Fibroblast of lung (primary cell): ENCODE measurements around the gene CIAPIN1. TPM values are rescaled to one million over a fixed set of nuclear protein-coding genes. Genes with fewer than 3 reads are reported as not detected.
A peak's percentile ranks its signal among the peaks of the same experiment; 100 is the strongest.

Source experiments
- DNase-seq, 2 donors: peaks; one replicate each; pipeline versions ENCODE4 v3.0.0 to v3.0.0-alpha.2; 2010; ENCODE audit warnings: low read depth in 2 of 2
- H2AFZ ChIP-seq: 2 replicates; pipeline ENCODE4 v1.5.1; 2012; ENCODE audit warnings: low read length, control low read depth, inconsistent platforms
- H3K27ac ChIP-seq: 2 replicates; pipeline ENCODE4 v1.5.1; 2011; ENCODE audit warnings: low read length, control low read depth; ENCODE audit not compliant: insufficient read depth
- H3K27me3 ChIP-seq: 2 replicates; pipeline ENCODE4 v1.5.1; 2011; ENCODE audit warnings: mild to moderate bottlenecking, low read length; ENCODE audit not compliant: control insufficient read depth, insufficient read depth
- H3K36me3 ChIP-seq: 2 replicates; pipeline ENCODE4 v1.5.1; 2011; ENCODE audit warnings: low read length; ENCODE audit not compliant: control insufficient read depth, insufficient read depth
- H3K4me1 ChIP-seq: 2 replicates; pipeline ENCODE4 v1.5.1; 2011; ENCODE audit warnings: low read length; ENCODE audit not compliant: control insufficient read depth, insufficient read depth; ENCODE audit errors: extremely low read depth
- H3K4me2 ChIP-seq: 2 replicates; pipeline ENCODE4 v1.5.1; 2011; ENCODE audit warnings: low read length, control low read depth; ENCODE audit not compliant: insufficient read depth; ENCODE audit errors: extremely low read depth
- H3K4me3 ChIP-seq, 4 experiments: fragments of 200-600 bp in 1 of 4; sonication (generic) in 1 of 4; replicated peaks in 1 of 4; 2 replicates each; pipeline ENCODE4 v1.5.1; 2011 to 2016; ENCODE audit warnings: low read length in 4 of 4, low read depth in 3 of 4, mild to moderate bottlenecking in 3 of 4, control low read depth in 2 of 4, inconsistent platforms in 1 of 4, mixed read lengths in 1 of 4; ENCODE audit not compliant: insufficient read depth in 1 of 4; ENCODE audit errors: control extremely low read depth in 1 of 4
- H3K79me2 ChIP-seq: 2 replicates; pipeline ENCODE4 v1.5.1; 2012; ENCODE audit warnings: mild to moderate bottlenecking, low read length, inconsistent platforms; ENCODE audit not compliant: control insufficient read depth, insufficient read depth
- H3K9ac ChIP-seq: 2 replicates; pipeline ENCODE4 v1.5.1; 2011; ENCODE audit warnings: mild to moderate bottlenecking, low read length, control low read depth; ENCODE audit not compliant: insufficient read depth
- H3K9me3 ChIP-seq: 2 replicates; pipeline ENCODE4 v1.5.1; 2012; ENCODE audit warnings: low read depth, low read length; ENCODE audit not compliant: control insufficient read depth, insufficient read depth
- H4K20me1 ChIP-seq: 2 replicates; pipeline ENCODE4 v1.5.1; 2011; ENCODE audit warnings: low read length; ENCODE audit not compliant: control insufficient read depth, insufficient read depth; ENCODE audit errors: extremely low read depth
- CTCF ChIP-seq, 2 donors: IDR thresholded peaks in 1 of 2; conservative IDR thresholded peaks in 1 of 2; 1 replicate in 1 of 2; 2 replicates in 1 of 2; pipeline ENCODE4 v1.5.1; 2011 to 2012; ENCODE audit warnings: low read length in 2 of 2, control low read depth in 1 of 2, inconsistent platforms in 1 of 2, low read depth in 1 of 2, mild to moderate bottlenecking in 1 of 2
- EZH2 ChIP-seq: IDR thresholded peaks from 2 replicates; pipeline ENCODE4 v1.5.1; 2012; ENCODE audit warnings: low read length, control low read depth, mild to moderate bottlenecking; ENCODE audit errors: missing control alignments
- polyA plus RNA-seq, 2 donors: library from polyadenylated mRNA; depleted of rRNA in 1 of 2; stranded (reverse) in 1 of 2; unstranded in 1 of 2; fragments of >200 nt; gene quantifications; 2 replicates each; pipeline ENCODE4 v1.2.1, GENCODE V29; 2011 to 2012; ENCODE audit warnings: missing spikeins in 1 of 2
- total RNA-seq: library from RNA; depleted of rRNA; stranded (reverse); fragments of >200 nt; gene quantifications from 2 replicates; pipeline ENCODE4 v1.2.1, GENCODE V29; 2014

CIAPIN1 gene
- total and polyA plus RNA-seq, 2 donors (not counting 1 experiment from before 2014, with no cell fraction given) = 38.3 to 40.2 TPM

DNA sequence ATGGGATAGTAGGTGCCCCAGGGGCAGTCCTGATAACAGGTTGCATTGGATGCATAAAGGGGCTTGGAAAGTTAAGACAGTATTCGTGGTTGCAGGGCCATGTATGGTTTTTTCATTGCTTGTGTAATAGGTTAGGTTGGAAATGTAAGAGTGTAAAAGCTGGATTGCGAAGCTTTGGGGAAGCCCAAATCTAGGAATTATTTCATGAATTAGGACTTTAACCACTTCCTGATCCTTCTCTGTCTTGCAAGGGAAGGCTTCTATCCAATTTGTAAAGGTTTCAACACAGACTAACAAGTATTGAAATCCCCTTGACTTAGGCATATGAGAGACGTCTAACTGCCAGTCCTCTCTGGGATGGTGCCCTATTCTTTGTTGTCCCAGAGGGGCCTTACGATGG is 50.4 kb downstream of the CIAPIN1 start:
- TF ChIP-seq EZH2 = no peak
- no peak for TF ChIP-seq CTCF (conservative IDR thresholded peaks at IDR 0.05 in 1 of 2, IDR thresholded peaks at IDR 0.05 in 1 of 2; ENCODE audit: low read depth in 1 of 2, low read length in 2 of 2)
- Histone ChIP-seq H3K36me3 (no peaks in the 10 kb centered on the region), H3K27me3 (peaks cover 4% of the 10 kb centered on the region), H3K9me3 (no peaks in the 10 kb centered on the region), H2AFZ (no peak overlapping the region), H3K4me2 (no peak overlapping the region), H3K27ac (no peak overlapping the region), H3K4me1 (no peaks in the 10 kb centered on the region), H3K9ac (no peak overlapping the region), H3K79me2 (no peaks in the 10 kb centered on the region), H4K20me1 (no peaks in the 10 kb centered on the region), H3K4me3 (no peak overlapping the region)
- DNase-seq = no peak

DNA sequence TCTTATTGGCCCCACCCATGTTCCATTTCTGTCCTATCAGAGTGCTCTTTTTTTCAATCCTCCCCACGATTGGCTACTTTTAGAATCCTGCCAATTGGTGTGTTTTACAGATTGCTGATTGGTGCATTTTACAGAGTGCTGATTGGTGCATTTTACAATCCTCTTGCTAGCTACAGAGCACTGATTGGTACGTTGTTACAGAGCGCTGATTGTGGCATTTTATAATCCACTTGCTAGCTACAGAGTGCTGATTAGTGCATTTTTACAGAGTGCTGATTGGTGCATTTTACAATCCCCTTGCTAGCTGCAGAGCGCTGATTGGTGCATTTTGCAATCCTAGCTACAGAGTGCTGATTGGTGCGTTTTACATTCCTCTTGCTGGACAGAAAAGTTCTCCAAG is 52.2 kb downstream of the CIAPIN1 start:
- H3K79me2 ChIP-seq = no peaks in the 10 kb centered on the region
- no peak overlapping the region for H3K27ac ChIP-seq
- no peak overlapping the region for H3K9ac ChIP-seq
- H3K9me3 ChIP-seq = no peaks in the 10 kb centered on the region
- peaks cover 4% of the 10 kb centered on the region for H3K27me3 ChIP-seq
- no peaks in the 10 kb centered on the region for H4K20me1 ChIP-seq
- no peak for DNase-seq
- H3K36me3 ChIP-seq = no peaks in the 10 kb centered on the region
- H3K4me3 ChIP-seq = no peak overlapping the region
- no peak overlapping the region for H2AFZ ChIP-seq
- TF ChIP-seq EZH2 = no peak
- TF ChIP-seq CTCF (conservative IDR thresholded peaks at IDR 0.05 in 1 of 2, IDR thresholded peaks at IDR 0.05 in 1 of 2; ENCODE audit: low read depth in 1 of 2, low read length in 2 of 2) = no peak
- no peaks in the 10 kb centered on the region for H3K4me1 ChIP-seq
- no peak overlapping the region for H3K4me2 ChIP-seq

DNA sequence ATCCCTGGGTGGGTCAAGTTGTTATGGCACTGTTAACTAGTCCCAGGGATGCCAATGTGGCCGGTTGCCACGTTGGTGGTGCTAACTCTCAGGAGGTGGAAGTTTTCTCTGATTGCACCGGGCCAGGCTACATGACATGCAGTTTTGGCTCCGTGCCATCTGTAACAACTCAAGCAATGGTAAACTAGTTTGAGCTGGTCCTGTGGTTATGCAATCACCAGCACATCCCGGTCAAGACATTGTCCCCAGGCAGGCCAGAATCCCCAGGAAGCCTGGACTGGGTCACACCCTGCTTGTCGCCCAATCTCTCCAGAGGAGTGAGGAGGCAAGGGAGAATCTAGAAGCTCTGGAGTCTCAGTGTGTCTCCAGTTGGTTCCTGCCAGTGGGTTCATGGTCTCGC is 52.7 kb downstream of the CIAPIN1 start:
- peak in 1 of 2 donors; percentile 15 for DNase-seq

More for the DNA sequence above, 52.7 kb downstream of the CIAPIN1 start:
- H3K36me3 ChIP-seq = no peaks in the 10 kb centered on the region
- TF ChIP-seq CTCF (conservative IDR thresholded peaks at IDR 0.05 in 1 of 2, IDR thresholded peaks at IDR 0.05 in 1 of 2; ENCODE audit: low read depth in 1 of 2, low read length in 2 of 2) (no peak), EZH2 (no peak)
- no peak overlapping the region for H2AFZ ChIP-seq
- no peak overlapping the region for H3K27ac ChIP-seq
- H3K4me3 ChIP-seq = no peak overlapping the region
- H3K9me3 ChIP-seq = no peaks in the 10 kb centered on the region
- H3K27me3 ChIP-seq = peaks cover 4% of the 10 kb centered on the region
- no peak overlapping the region for H3K4me2 ChIP-seq
- no peak overlapping the region for H3K9ac ChIP-seq
- H4K20me1 ChIP-seq = no peaks in the 10 kb centered on the region
- H3K4me1 ChIP-seq = no peaks in the 10 kb centered on the region
- no peaks in the 10 kb centered on the region for H3K79me2 ChIP-seq
